Glomerular visceral epithelial cell (primary cell): ENCODE results near the gene OXLD1.

Experiments used
- DNase-seq: peaks from one replicate; pipeline ENCODE4 v3.0.0-alpha.2; 2016; ENCODE audit errors: extremely low spot score

OXLD1 gene

DNA sequence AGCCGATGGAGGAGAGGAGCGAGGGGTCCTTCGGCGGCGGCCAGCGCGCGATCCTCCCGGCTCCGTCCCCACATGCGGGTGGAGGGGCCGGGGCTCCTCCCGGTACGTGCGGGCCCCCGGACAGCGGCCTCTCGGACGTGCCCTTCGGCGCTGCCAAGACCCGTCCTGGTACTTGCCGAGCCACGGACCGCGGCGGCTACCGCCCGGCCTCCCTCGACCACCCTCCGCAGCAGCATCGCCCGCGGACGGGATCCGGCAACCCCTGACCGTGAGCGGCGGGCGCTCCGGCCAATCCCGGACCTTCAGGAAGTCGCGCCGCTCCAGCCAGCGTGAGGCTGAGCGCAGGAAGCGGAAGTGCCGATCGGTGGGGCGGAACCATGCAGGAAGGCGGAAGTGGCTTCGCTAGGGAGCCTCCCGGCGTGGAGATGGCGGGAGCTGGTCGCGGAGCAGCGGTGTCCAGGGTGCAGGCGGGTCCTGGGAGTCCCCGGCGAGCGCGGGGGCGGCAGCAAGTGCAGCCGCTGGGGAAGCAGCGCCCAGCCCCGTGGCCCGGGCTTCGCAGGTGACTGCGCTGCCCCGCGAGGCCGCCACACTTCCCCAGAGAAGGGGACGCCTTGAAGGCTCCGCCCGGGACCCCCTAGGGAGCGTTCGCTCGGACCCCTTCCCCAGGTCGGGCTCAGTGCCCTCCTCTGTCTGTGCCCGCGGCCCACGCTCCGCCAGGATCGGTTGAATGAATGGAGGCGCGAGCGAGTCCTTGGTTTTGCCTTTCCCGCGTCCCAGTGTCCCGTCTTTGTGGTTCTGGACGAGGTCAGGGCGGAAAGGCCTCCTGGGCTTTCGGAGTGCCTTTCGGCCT lies at the start of gene OXLD1, which contains the start of gene CCDC137:
TSS of gene OXLD1 (minus strand) at position 264 of the 850 bp plus-strand sequence. CDS start at position 236, 28 bp downstream.
TSS of gene CCDC137 (plus strand) at position 396 of the 850 bp plus-strand sequence. CDS start at position 426, 30 bp downstream.
- DNase-seq, result peak; percentile 96

DNA sequence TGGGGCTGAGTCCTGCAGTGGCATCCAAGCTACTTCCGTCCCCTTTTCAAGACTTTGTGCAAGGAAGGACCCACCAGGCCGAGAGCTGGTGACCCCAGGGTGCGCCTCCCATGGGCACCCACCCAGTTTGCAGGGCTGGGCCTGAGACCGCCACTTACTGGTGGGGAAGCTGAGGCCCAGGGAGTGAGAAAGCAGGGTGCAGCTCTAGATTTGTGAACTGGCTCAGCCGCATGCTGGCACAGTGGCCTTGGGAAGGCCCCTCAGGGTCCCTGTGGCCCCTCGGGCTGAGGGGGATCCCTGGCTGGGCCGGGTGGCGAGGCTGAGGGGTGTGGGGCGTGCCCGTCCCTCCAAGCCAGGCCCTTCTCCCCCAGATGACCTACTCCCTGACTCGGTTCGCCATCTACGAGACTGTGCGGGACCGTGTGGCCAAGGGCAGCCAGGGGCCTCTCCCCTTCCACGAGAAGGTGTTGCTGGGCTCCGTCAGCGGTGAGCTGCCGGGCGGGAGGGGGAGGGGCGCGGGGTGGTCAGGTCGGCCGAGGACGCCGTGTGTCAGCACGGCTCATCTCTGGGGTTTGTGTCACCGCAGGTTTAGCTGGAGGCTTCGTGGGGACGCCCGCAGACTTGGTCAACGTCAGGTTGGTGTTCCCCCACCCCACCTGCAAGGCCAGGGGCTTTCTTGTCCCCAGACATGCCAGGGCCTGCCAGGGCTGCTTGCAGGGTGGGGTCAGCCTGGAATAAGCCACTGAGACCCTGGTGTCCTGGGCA lies 48.9 kb upstream of the OXLD1 start:
- DNase-seq, result no peak

DNA sequence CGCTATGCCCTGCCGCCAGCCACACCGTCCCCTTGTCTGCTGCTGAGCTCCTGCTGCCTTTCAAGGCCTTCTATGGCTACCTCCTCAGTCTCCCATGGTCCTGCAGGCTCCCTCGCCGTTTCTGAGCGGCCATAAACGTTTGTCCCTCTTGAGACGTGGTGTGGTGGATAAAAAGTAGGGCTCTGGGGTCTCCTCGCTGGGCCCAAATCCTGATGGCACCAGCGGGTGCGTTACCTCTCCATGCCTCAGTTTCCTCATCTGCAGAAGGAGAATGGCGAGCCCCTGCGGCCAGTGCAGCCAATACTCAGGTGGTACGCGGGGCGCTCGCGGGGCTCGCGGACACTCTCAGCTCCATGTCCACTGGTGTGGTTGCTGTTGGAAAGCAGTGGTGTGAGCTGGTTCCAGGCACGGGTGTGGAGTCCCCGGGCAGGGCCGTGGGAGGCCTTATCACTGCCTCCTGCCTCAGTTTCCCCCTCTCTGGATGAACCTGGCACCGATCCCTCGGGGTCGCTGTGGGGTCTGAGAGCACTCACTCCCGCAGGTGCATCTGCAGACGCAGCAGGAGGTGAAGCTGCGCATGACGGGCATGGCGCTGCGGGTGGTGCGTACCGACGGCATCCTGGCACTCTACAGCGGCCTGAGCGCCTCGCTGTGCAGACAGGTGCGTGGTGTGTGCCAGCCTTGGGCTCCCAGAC lies 48.2 kb upstream of the OXLD1 start:
- DNase-seq, result no peak

DNA sequence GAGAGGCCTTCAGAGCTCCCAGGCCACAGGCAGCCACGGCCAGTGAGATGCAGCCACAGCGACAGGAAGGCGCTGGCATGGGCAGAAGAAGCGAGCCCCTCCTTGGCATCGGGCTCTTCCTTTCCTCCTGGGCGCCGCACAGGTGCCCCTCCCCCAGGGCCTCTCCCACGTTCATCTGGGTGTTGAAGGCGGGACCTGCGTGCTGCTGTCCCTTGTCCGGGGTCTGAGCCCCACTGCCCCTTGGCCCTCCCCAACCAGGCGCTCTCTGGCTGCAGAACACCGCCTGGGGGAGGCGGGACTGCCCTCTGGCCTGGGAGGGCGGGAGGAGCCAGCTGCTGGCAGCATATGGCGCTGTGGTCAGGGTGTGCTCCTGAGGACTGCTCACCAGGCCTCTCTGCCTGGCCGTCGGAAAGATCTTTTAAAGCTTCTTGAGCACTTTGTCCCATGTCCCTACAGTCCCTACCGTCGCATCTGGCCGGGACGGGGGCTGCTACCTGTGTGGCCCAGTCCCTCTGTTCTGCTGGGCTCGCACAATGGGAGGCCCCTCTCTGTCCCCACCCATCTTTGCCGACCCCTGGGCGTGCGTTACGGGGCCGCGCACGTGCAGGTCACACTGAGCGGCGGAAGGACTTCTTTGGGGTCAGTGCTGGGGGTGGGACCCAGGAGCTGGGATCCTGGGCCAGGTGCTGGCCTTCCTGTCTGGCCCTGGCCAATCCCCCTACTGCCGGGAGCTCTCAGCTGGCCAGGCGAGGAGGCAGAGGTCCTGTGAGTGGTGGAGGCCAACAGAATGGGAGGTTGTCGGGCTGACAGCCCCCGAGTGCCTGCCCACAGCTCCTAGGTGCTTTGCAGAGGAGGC lies 47.4 kb upstream of the OXLD1 start:
- peak; percentile 56 for DNase-seq

DNA sequence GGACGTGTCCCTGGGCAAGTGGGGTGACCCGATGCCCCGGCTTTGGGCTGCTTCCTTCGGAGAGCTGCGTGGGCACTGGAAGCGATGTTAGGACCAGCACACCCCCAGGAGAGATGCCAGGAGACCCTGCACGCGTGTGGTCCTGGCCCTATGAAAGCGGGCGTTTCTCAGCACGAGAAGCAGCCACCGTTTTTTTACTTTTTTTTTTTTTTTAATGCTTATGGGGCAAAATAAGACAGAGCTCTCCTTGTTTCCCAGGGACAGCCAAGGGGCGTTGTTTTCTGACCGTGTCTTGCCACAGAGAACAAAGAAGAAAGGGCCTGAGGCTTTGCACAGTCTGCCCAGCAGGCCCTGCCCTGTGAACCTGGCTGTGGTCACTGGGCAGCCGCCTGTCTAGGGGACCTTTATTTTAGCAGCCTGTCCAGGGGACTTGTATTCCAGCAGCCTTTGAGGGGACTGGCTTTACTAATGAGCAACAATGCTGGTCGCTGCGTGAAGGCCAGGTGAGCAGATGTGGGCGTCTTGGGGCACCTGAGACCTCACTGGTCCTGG lies 46.7 kb upstream of the OXLD1 start:
- DNase-seq, result peak; percentile 33

DNA sequence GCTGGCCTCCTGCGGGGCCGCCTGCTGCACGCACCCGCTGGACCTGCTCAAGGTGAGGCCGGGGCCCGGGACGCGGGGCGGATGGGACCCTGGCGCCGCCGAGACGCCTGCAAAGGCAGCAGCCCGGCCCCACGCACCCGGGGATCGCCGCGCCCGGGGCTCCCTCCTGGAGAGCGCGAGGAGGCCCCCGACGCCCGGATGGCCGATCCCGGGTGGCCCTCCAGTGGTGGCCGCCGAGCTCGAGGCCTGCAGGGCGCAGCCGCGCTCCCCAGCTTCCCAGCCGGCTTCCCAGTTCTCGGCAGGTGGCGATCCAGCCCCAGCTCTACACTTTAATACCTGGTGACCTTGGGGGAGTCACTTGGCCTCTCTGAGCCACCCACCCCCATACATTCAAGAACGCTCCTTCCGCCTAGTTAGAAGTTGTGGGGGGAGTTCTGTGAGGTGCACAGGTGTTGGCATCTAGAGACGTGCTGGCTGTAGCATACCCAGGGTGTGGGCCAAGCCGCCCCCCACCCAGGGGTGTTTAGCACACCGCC lies 46.1 kb upstream of the OXLD1 start:
- DNase-seq, result peak; percentile 52

DNA sequence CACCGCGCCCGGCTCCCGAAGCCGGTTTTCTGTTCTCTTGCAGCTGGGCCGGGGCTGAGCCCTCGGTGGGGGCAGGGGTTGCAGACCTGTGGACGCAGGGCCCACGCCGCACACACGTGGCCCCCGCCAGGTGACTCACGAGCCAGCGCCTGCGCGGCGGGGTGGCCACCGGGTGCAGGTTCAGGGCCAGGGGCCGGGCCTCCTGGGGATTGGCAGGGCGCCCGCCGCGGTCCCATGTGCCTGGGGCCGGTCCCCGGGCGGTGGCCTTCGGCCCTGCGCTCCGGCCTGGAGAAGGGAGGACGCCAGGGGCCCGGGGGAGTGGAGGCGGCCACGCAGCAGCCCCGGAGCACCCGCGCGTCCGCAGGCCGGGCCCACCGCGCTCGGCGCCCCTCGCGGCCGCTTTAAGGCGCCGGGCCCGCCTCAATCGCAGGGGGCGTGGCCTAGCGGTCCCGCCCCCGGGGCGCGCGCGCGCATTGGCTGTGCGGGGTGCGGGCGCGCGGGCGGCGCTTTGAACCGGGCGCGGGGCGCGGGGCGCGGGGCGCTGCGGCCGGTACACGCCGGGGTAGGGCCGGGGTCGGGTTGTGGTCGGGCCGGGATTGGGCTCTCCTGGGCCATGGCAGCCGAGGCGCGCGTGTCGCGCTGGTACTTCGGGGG lies 45.5 kb upstream of the OXLD1 start, which contains the start of gene SLC25A10:
TSS of gene SLC25A10 (plus strand) at position 471 of the 654 bp plus-strand sequence. CDS start at position 614, 143 bp downstream.
- DNase-seq, result peak; percentile 93

DNA sequence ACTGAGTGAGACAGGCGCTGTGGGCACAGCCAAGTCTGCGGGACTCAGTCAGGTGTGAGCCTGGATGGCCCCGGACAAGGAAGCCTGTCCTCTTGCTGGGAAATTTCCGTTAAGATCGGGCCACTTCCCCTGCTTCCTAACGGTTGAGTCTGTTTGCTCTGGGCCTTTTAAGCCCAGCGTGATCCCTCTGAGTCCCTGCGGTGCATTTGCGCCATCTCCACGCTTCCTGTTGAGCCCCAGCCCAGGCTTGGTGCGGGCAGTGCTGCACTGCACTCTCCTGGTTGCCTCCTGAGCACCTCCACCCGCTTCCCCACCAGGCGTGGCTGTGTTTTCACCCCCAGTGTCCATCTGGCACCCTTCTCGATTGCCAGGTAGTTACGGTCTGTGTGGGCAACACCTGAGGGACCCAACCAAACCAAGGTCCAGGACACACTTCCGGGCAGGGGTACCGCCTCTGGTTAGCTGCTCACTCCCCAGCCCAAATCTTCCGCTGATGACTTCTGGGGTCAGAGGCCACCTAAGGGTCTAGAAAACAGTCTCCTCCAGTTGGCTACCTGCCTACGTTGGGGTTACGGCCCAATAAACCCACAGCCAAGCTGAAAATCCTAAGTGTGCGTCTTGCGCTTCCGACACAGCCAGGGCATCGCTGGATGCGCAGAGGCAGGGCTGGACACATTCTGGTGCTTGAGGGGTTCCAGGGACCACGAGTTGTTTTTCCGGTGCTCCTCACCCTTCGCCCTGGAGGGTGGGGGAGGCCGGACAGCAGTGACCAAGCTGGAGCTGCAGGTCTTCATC lies 44.3 kb upstream of the OXLD1 start:
- DNase-seq, result no peak

DNA sequence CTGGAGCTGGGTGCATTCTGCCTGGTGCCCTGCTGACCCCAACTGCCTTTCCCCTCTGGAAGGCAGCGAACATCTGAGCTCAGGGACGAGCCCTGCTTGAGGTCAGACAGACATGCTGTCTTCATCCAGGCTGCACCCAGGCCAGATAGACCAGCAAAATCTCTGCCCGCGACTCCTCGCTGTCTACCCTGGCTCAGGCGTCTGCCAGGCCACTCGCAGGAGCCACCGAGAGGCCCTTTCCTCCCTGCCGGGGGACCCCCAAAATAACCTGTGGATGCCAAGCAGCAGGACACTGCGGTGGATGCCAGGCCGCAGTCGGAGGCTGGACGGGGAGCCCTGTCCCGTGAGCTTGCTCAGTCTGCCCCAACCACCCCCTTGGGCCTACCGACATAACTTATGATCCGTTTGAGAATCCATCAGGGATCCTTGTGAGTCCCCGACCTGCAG lies 42.4 kb upstream of the OXLD1 start:
- DNase-seq, result no peak

DNA sequence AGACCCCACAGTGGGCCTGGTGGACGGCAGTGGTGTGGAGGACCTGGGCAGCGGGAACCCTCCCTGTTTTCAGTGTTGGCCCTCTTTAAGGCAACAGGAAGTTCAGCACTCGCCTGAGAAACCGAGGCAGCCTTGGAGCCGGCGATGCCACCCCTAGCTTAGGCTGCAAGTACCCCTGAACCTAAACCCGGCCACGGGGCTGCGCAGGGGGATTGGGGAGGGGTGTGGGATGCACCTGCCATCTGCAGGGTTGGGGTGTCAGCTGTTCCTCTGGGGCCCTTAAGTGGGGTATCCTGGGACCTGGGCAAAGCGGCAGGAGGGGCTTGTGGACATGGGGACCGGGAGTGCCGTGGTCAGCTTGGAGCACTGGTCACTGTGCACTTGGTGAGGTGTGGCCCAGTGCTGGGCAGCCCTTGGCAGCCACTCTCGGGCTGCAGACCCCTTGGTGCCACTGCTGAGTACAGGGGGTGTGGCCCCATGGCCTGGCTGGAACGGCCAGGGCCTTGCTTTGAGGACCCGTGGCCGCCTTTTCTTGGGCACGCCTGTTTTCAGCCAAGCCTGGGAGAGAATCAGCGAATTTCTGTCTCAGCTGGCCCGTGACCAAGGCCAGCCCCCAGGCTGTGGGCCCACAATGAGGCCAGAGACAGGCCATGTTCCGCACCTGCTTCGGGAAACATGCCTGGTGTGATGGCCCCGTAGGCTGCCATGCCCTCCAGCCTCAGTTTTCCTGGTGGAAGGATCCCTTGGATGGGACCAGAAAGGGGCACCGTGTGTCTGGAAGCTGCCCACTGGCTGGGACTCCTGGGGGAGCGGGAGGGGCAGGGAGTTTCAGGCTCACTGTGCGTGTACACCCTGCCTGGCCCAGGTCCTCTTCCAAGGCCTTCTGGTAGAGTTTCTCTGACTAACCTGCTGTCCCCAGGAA lies 41.6 kb upstream of the OXLD1 start:
- DNase-seq, result no peak

DNA sequence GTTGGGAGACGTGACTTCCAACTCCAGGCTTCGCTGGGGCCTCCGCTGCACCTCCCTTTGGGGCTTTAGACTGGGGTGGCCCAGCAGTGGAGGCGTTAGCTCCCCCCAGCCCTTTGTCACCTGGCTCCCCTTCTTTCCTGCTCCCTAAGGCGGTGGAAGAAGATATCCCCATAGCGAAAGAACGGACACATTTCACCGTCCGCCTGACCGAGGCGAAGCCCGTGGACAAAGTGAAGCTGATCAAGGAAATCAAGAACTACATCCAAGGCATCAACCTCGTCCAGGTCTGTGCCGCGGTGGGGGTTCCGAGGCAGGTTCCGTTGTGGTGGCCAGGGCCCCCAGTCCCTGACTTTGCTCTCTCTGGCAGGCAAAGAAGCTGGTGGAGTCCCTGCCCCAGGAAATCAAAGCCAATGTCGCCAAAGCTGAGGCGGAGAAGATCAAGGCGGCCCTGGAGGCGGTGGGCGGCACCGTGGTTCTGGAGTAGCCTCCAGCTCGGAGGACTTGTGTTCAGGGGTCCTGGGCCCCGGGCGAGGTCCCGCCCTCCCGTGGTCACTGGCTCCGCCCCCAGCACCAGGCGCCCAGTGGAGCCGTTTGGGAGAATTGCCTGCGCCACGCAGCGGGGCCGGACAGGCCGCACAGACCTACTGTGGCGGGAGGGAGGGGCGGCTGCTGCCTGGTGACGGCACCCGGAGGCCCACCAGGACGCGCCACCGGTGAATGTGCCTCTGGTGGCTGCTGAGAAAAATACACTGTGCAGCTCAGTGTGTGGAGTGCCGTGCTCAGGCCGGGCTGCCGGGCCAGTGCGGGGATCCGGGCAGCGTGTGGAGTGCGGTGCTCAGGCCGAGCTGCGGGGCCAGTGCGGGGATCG lies 40.6 kb upstream of the OXLD1 start:
- DNase-seq, result no peak

DNA sequence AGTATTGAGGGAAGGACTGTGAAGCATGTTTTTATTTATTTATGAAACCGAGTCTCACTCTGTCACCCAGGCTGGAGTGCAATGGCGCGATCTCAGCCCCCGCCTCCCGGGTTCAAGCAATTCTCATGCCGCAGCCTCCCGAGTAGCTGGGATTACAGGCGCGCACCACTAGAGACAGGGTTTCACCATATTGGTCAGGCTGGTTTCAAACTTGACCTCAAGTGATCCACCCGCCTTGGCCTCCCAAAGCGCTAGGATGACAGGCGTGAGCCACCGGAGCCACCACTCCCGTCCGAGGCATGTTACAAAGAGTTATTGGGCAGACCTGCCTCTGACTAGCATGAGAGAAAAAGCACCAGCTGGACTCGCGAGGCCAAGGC lies 39.8 kb upstream of the OXLD1 start:
- no peak for DNase-seq

DNA sequence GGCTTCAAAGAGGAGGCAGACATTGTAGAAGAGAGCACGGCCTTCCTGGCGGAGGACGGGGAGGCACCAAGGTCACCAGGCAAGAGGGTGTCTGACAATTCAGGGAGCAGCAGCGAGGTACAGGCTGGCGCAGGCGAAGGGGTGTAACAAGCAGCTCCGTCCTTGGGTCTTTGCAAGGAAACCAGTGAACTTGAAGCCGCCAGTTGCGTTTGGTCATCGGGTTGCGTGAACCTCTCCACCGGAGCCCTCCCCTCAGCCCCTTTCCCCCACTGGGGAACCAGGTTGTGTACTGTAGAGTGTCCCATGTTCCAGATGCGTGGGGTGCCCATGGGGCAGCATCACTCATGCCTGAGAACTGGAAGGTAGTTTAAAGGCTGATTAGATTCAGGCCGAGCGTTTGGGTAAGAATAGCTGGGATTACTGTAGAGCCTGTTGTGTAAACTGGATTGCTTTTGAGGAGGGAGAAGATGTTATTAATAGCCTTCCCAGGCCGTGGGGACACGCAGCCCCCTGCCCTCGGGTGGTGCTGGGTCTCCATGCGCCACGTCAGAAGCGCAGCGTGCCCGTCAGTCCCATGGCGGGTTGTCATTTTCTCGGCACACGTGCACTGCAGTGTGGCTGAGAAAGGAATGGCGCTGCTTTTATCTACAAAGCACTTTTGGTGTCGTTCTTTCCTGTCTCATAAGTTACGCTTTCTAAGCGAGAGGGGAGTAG lies 39.3 kb upstream of the OXLD1 start:
- no peak for DNase-seq

DNA sequence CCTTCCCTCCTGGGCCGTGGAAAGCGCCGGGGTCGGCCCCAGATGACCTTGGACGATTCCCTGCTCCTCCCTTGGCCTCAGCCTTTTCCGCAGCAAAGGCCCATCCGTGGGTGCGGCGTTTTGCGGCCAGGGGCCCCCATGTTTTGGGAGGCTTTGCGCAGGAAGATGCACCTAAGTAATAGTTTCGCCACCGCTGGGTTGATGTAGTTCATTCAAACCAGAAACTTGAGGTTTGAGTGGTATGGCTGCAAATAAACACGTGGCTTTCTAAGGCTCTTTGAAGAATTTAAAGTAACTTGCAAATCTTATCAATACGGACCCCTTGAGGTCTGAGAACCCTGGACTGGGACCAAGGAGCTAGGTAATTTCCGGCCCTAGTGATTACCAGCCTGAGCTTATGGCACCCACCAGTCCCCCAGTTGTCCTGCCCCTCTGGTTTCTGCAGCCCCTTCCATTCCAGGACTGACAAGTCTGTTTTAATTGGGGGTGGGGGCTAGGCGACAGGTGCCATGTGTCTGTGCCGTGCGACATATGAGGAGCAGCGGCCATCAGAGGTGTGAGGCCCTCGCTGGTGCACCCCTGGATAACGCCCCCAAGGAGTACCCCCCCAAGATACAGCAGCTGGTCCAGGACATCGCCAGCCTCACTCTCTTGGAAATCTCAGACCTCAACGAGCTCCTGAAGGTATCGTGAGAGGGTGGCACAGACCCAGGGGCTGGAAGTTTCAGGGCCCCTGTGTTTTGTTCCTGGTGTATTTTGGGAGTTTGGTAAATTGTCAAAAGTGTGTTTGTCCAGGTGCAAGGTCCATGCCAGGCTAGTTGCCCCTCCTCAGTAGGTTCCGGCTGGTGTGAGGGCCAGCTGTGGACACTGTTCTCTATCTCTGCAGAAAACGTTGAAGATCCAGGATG lies 37.6 kb upstream of the OXLD1 start:
- DNase-seq, result no peak
